GM06990 (cell line): ENCODE data around the gene UQCRC2.

Source experiments
- DNase-seq: peaks from one replicate; pipeline ENCODE4 v3.0.0-alpha.2; 2011; ENCODE audit not compliant: insufficient read length; ENCODE audit errors: extremely low read depth
- H3K27me3 ChIP-seq: replicated peaks from 2 replicates; pipeline ENCODE4 v1.6.0; 2011; ENCODE audit warnings: low read length; ENCODE audit not compliant: control insufficient read depth, insufficient read depth
- H3K36me3 ChIP-seq: 2 replicates; pipeline ENCODE4 v1.5.1; 2011; ENCODE audit warnings: low read length; ENCODE audit not compliant: control insufficient read depth, insufficient read depth
- H3K4me3 ChIP-seq: replicated peaks from 2 replicates; pipeline ENCODE4 v1.5.1; 2011; ENCODE audit warnings: low read depth, mild to moderate bottlenecking, control low read depth, low read length
- TF ChIP-seq, protein P1 (sequence below): IDR thresholded peaks from 2 replicates; pipeline ENCODE4 v1.5.1; 2011; ENCODE audit warnings: low read length, control low read depth, mild to moderate bottlenecking, inconsistent platforms; ENCODE audit not compliant: insufficient read depth, poor library complexity, severe bottlenecking

Gene UQCRC2

DNA sequence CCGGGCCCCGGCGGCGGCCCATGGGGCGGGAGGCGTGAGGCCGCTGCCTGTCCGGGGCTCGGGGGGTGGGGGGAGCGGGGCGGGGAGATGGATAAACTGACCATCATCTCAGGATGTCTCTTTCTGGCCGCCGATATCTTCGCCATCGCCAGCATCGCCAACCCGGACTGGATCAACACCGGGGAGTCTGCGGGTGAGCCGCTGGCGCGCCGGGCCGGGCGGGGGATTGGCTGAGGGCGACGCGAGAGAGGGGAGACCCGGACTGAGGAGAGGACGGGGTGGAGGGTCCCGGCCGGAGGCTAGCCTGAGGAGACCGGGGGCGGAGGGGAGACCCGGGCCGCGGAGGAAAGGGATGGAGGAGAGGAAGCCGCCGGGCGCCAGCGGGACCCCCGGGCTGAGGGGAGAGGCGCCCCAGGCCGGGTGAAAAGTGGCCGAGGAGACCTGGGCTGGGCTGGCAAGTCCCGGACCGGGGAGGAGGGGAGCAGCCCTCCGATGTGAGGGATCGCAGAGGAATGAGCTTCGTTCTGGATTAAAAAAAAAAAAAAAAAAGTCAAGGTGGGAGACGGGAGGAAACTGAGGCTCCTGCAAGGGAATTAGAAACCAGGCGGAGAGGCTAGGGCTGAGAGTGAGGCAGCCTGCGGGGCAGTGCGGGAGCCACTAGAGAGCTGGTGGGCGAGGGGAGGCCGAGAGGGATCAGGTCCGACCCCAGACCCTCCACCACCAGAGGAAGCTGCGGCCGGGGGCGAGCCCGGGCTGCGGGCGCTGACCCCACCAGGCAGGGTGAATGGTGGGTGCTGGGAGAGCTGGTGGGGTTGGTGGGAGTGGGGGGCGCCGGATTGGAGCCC lies 55.3 kb downstream of the UQCRC2 start:
- TF ChIP-seq, protein P1, sequence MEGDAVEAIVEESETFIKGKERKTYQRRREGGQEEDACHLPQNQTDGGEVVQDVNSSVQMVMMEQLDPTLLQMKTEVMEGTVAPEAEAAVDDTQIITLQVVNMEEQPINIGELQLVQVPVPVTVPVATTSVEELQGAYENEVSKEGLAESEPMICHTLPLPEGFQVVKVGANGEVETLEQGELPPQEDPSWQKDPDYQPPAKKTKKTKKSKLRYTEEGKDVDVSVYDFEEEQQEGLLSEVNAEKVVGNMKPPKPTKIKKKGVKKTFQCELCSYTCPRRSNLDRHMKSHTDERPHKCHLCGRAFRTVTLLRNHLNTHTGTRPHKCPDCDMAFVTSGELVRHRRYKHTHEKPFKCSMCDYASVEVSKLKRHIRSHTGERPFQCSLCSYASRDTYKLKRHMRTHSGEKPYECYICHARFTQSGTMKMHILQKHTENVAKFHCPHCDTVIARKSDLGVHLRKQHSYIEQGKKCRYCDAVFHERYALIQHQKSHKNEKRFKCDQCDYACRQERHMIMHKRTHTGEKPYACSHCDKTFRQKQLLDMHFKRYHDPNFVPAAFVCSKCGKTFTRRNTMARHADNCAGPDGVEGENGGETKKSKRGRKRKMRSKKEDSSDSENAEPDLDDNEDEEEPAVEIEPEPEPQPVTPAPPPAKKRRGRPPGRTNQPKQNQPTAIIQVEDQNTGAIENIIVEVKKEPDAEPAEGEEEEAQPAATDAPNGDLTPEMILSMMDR: no peak
- no peaks in the 10 kb centered on the region for H3K27me3 ChIP-seq
- H3K4me3 ChIP-seq: peak overlapping the region; percentile 88
- peak; percentile 36 for DNase-seq
- no peaks in the 10 kb centered on the region for H3K36me3 ChIP-seq

DNA sequence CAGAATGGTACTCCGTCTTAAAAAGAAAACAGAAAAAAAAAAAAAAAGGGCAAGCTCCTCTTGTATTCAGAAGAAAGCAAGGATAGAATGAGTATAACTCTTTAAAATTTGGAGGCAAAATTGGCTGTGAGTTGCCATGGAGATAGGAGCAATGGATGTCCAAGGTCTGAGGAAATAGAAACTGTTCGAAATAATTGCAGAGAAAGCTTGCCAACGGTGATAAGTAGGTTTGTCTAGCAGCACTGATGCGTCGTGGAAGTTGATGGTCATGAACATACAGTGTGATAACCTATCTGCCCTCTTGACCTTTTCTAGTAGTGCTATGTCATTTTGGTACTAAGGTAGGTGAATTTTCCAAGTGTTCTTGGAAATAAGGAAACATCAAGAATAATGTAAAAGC lies 57.7 kb downstream of the UQCRC2 start:
- Histone ChIP-seq H3K4me3 (no peak overlapping the region), H3K27me3 (no peaks in the 10 kb centered on the region), H3K36me3 (no peaks in the 10 kb centered on the region)
- no peak for DNase-seq
- TF ChIP-seq, protein P1: no peak

DNA sequence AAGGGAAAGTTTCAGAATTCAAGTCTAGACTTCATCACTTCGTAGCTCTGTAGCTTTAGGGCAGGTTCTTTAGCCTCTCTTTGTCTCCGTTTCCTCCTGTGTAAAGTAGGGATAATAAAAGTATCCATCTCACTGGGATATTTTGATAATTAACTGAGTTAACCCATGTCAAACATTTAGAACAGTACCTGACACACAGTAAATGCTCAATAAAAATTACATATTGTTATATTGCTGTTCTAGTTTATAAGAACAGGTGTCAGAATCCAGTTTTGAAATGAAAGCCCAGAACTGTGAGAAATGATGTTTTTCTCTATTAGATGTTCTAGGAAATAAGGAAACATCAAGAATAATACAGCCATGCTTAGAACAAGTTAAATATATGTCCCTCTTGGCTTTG lies 59.1 kb downstream of the UQCRC2 start:
- Histone ChIP-seq H3K27me3 (no peaks in the 10 kb centered on the region), H3K36me3 (no peaks in the 10 kb centered on the region), H3K4me3 (no peak overlapping the region)
- DNase-seq: no peak
- TF ChIP-seq, protein P1: no peak

- no peak for DNase-seq
- no peak overlapping the region for H3K4me3 ChIP-seq
- no peaks in the 10 kb centered on the region for H3K36me3 ChIP-seq
- no peaks in the 10 kb centered on the region for H3K27me3 ChIP-seq
- TF ChIP-seq, protein P1: no peak
These were observed 60.3 kb downstream of the UQCRC2 start for GRCh38 chr16:22013486-22013885.

DNA sequence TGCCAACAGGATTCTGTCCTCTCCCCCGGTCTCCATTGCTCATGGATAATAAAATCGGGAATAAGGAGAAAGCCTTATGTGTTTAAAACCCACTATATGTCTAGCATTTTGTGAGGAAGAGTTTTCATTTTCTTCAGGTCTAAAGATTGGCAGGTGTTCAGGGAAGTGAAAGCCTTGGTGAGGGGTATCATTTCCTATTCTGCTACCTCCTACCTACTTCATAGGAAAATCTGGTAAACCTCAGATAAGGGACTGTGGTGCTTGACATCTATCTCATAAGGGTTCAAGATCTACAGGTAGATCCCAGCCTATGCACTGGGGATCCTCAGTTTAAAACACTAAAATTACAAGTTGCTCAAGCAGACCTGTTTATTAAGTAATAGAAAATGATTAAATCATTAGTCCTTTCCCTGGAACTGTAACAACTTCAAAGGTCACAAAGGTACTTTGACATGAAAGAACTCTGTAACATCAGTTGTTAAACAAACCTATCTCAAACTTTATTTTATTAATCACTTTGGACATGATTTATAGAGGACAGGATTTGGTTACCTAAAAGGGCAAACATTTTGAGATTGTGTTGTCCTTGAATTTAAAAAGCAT lies 61.2 kb downstream of the UQCRC2 start:
- no peaks in the 10 kb centered on the region for H3K36me3 ChIP-seq
- no peak for DNase-seq
- TF ChIP-seq, protein P1: no peak
- H3K27me3 ChIP-seq: no peaks in the 10 kb centered on the region
- H3K4me3 ChIP-seq: peak overlapping the region; percentile 11
